Progenitor cell of endocrine pancreas (in vitro differentiated cells): ENCODE measurements around the gene USP10. TPM values are rescaled to one million over a fixed set of nuclear protein-coding genes. Genes with fewer than 3 reads are reported as not detected.

ENCODE experiments used
- DNase-seq: peaks from one replicate; pipeline ENCODE4 v3.0.0; 2021; ENCODE audit warnings: low spot score; ENCODE audit not compliant: unreplicated experiment
- H3K27ac Mint-ChIP-seq: 2 replicates; pipeline ENCODE4 v1.8.0; 2021; ENCODE audit warnings: mild to moderate bottlenecking, moderate library complexity, mixed read lengths
- H3K27me3 Mint-ChIP-seq: 2 replicates; pipeline ENCODE4 v1.8.0; 2021; ENCODE audit warnings: mixed read lengths
- H3K36me3 Mint-ChIP-seq: 2 replicates; pipeline ENCODE4 v1.8.0; 2022; ENCODE audit warnings: mixed read lengths; ENCODE audit not compliant: insufficient read depth
- H3K4me1 Mint-ChIP-seq: 2 replicates; pipeline ENCODE4 v1.8.0; 2021; ENCODE audit warnings: low read depth, mixed read lengths
- H3K4me3 Mint-ChIP-seq: 2 replicates; pipeline ENCODE4 v1.8.0; 2021; ENCODE audit warnings: low read depth, mild to moderate bottlenecking, moderate library complexity, mixed read lengths
- H3K9me3 Mint-ChIP-seq: 2 replicates; pipeline ENCODE4 v1.8.0; 2021; ENCODE audit warnings: low read depth, mixed read lengths
- total RNA-seq: library from RNA; stranded (reverse); gene quantifications from 2 replicates; pipeline ENCODE4 v1.2.1, GENCODE V29; 2021
- TF ChIP-seq, protein P1 (sequence below): fragments of 200-600 bp; sonication (generic); IDR thresholded peaks from one replicate; pipeline ENCODE4 v1.5.0; 2021; ENCODE audit warnings: antibody characterized with exemption, mild to moderate bottlenecking; ENCODE audit not compliant: unreplicated experiment

USP10 gene
- total RNA-seq, 1 donor from 2014 or later: 139 TPM

DNA sequence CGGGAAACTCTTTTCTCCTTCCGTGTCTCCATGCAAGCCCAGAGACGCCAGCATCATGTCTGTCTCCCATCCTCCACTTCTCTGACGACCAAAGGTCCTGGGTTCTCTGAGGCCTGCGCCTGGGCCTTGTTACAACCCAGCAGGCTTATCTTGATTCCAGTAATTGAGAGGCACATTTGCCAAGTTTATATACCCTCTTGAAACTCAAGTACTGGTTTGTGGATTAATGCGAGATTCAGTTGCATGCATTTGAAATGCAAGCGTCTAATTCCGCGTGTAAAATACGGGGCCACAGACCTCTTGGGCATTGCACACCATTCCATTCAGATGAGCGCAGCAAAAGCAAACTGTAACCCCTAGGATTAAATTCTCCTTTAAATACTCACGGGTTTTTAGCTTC, 91.3 kb downstream of the USP10 start:
- H3K27ac Mint-ChIP-seq: no peak overlapping the region

DNA sequence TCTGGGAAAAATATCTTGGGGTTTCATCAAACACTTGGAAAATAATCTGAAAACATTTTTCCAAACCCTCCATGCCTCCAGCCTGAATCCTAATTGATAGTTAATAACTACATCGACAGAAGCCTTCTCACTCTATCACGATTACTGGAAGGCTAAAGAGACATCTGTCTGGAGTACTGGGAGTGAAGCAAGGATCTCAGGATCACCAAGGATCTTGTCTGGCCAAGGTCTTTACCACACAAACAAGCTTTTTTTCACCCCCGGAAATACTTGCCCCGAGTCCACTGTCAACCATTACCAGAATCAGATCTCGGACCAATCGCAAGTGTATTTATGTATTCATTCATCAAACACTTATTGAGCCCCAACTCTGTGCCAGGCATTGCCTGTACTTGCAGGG, 91.7 kb downstream of the USP10 start:
- Mint-ChIP-seq H3K36me3 (no peaks in the 10 kb centered on the region), H3K4me1 (no peaks in the 10 kb centered on the region), H3K9me3 (no peaks in the 10 kb centered on the region), H3K27ac (no peak overlapping the region), H3K27me3 (no peaks in the 10 kb centered on the region), H3K4me3 (no peak overlapping the region)
- TF ChIP-seq, protein P1, sequence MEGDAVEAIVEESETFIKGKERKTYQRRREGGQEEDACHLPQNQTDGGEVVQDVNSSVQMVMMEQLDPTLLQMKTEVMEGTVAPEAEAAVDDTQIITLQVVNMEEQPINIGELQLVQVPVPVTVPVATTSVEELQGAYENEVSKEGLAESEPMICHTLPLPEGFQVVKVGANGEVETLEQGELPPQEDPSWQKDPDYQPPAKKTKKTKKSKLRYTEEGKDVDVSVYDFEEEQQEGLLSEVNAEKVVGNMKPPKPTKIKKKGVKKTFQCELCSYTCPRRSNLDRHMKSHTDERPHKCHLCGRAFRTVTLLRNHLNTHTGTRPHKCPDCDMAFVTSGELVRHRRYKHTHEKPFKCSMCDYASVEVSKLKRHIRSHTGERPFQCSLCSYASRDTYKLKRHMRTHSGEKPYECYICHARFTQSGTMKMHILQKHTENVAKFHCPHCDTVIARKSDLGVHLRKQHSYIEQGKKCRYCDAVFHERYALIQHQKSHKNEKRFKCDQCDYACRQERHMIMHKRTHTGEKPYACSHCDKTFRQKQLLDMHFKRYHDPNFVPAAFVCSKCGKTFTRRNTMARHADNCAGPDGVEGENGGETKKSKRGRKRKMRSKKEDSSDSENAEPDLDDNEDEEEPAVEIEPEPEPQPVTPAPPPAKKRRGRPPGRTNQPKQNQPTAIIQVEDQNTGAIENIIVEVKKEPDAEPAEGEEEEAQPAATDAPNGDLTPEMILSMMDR: no peak
- no peak for DNase-seq

More for the DNA sequence above, 91.3 kb downstream of the USP10 start:
- Mint-ChIP-seq H3K4me1 (no peaks in the 10 kb centered on the region), H3K9me3 (no peaks in the 10 kb centered on the region), H3K27me3 (no peaks in the 10 kb centered on the region), H3K4me3 (no peak overlapping the region), H3K36me3 (no peaks in the 10 kb centered on the region)
- DNase-seq: no peak
- TF ChIP-seq, protein P1: no peak

DNA sequence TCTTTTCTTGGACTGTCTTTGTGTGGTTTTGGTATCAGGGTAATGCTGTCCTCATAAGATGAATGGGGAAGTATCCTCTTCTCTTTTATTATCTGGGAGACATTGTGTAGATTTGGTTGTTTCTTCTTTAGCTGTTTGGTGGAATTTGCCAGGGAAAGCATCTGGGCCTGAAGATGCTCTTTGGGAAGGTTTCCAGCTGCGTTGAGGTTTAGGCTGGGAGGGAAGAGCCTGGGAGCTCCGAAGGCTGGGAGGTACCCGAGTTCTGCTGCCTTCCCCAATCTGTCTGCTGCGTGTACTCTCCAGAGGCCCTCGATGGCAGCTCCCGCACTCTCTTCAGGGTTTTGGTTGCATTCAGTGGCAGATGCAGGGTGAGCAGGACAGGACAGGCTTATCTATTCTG, 94.4 kb downstream of the USP10 start:
- no peak overlapping the region for H3K4me3 Mint-ChIP-seq
- H3K27me3 Mint-ChIP-seq: no peaks in the 10 kb centered on the region
- no peak for DNase-seq
- H3K27ac Mint-ChIP-seq: no peak overlapping the region
- no peaks in the 10 kb centered on the region for H3K4me1 Mint-ChIP-seq
- H3K9me3 Mint-ChIP-seq: peaks cover 3% of the 10 kb centered on the region
- no peaks in the 10 kb centered on the region for H3K36me3 Mint-ChIP-seq
- TF ChIP-seq, protein P1: no peak

DNA sequence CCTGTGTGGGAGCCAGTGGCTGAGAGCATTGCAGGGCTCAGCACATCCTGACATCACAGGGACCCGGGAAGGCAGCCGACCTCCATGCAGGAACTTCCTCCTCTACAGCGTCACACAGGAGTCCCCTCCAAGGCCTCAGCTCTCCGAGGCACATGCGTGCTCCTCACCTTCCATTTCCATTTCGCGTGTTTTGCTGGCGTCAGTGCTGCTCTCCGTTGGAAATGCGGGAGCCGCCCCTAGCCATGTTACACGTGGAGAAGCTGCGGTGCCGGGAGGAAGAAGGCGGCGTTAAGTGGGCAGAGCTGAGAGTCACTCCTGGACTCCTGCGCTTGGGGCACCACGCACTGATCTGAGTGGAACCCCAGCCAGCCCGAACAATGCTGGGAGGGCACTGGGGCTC, 94.8 kb downstream of the USP10 start:
- H3K9me3 Mint-ChIP-seq: peaks cover 6% of the 10 kb centered on the region
- no peaks in the 10 kb centered on the region for H3K4me1 Mint-ChIP-seq
- no peaks in the 10 kb centered on the region for H3K27me3 Mint-ChIP-seq
- H3K36me3 Mint-ChIP-seq: no peaks in the 10 kb centered on the region
- TF ChIP-seq, protein P1: no peak
- DNase-seq: no peak
- H3K27ac Mint-ChIP-seq: no peak overlapping the region
- H3K4me3 Mint-ChIP-seq: no peak overlapping the region

DNA sequence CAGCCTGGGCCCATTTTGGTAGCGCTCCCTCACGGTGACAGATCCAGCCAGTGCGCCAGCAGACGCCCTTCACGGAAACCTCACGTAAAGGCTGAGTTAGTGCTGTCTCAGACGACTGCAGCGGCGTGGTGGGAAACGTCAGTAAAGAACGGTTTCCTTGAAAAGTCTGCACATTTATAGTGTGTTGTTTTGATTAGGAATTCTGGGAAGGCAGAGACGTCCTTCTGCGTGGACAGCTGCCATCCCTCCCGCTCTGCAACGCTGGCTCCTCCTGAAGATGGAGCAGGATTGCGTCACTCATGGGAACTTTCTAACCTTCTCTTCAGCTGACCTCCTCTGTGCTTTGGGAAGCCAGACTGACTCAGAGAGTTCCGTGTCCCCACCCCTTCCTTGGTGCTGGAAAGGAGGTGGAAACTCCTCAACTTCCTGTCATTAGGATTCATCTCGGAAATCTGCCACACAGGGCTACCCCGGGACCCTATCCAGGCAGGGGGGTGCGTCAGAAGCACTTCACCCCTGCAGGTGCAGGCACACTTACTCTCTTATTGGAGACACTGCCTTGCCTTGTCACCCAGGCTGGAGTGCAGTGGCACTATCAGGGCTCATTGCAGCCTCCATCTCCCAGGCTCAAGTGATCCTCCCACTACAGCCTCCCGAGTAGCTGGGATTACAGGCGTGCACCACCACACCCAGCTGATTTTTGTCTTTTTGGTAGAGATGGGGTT, 95.7 kb downstream of the USP10 start:
- no peaks in the 10 kb centered on the region for H3K27me3 Mint-ChIP-seq
- no peak overlapping the region for H3K4me3 Mint-ChIP-seq
- no peaks in the 10 kb centered on the region for H3K36me3 Mint-ChIP-seq
- peaks cover 8% of the 10 kb centered on the region for H3K9me3 Mint-ChIP-seq
- no peak overlapping the region for H3K27ac Mint-ChIP-seq
- no peak for DNase-seq
- TF ChIP-seq, protein P1: no peak
- H3K4me1 Mint-ChIP-seq: no peaks in the 10 kb centered on the region
